ENCODE data around the gene ZNF511.

ZNF511 gene

DNA sequence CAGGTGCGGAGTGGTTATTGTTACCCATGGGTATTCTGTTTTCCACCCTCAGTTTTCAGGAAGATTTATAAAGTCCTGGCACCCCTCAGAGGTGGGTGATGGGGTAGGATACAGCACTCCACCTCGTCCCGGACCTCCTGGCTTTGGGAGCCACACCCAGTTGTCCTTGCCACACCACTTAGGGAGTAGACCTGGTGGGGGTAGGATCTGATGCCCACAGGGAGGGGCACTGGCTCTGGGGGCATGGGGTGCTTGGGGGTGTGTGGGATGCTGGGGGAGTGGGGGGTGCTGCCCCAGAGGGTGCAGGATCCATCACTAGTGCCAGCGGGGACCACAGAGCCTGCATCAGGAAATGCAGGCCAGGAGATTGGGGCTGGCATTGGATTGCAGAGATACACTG lies 4.5 kb downstream of the ZNF511 start:
- Histone ChIP-seq H2AFZ (ENCODE audit: low read length) (no peak overlapping the region), H4K8ac (ENCODE audit: low read depth, low read length) (peak overlapping the region; percentile 3), H3K18ac (ENCODE audit: low read length) (no peak overlapping the region), H4K91ac (ENCODE audit: low read depth, low read length, poor library complexity) (no peak overlapping the region), H3K4me3 (ENCODE audit: low read length in 2 of 2) (no peak overlapping the region), H3K4me1 (ENCODE audit: control insufficient read depth in 2 of 2, insufficient read depth in 1 of 2, low read depth in 1 of 2, low read length in 2 of 2) (peaks cover 3 to 4% of the 10 kb centered on the region in 2 donors), H3K36me3 (replicated peaks in 1 of 2; ENCODE audit: control insufficient read depth in 2 of 2, insufficient read depth in 2 of 2, low read length in 2 of 2) (peaks cover 24 to 41% of the 10 kb centered on the region in 2 donors), H3K27ac (replicated peaks; ENCODE audit: low read length) (no peak overlapping the region), H2BK12ac (ENCODE audit: low read length) (no peak overlapping the region), H3K14ac (ENCODE audit: low read length) (no peak overlapping the region), H2BK5ac (ENCODE audit: low read length) (no peak overlapping the region), H3K79me1 (ENCODE audit: low read depth, low read length) (peaks cover 11% of the 10 kb centered on the region), H2BK15ac (ENCODE audit: low read length) (no peak overlapping the region), H3K27me3 (ENCODE audit: control insufficient read depth in 3 of 3, insufficient read depth in 3 of 3, low read depth in 1 of 3, low read length in 3 of 3) (no peaks in the 10 kb centered on the region), H3K23ac (ENCODE audit: low read depth, low read length, poor library complexity) (no peak overlapping the region), H3K4ac (ENCODE audit: low read length) (no peak overlapping the region), H3K9me3 (replicated peaks in 1 of 2; ENCODE audit: control insufficient read depth in 2 of 2, insufficient read depth in 1 of 2, low read depth in 1 of 2, low read length in 2 of 2) (no peaks in the 10 kb centered on the region), H2BK120ac (ENCODE audit: low read depth, low read length) (no peak overlapping the region), H3K9ac (ENCODE audit: low read depth, low read length, poor library complexity) (no peak overlapping the region), H3K4me2 (ENCODE audit: insufficient read depth, low read length, poor library complexity, severe bottlenecking) (no peak overlapping the region), H2AK5ac (ENCODE audit: low read depth, low read length) (no peak overlapping the region)
- no CpG with 5 or more reads among the region's 4 CpGs for WGBS, 2 donors (ENCODE audit: extremely low coverage in 2 of 2, insufficient read length in 2 of 2, insufficient replicate concordance in 1 of 2)
- DNase-seq (ENCODE audit: low spot score): no peak

DNA sequence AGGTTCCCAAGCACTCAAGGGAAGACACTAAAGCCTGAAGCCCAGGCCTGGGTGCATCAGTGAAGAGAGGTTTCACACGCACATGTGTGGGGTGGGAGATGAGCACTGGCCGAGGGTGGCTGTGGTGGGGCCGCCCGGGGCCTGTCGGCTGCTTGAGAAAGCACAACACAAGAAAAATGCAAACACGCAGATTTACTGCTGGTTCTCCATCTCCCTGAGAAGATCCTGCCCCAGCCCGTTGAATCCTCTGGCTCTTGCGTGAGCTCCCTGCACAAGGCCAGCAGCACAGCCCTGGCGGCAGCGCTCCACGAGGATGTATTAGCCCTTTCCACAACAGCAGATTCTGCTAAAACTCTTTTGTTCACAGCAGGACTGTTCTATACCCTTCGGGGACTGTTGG lies 6.2 kb downstream of the ZNF511 start:
- Histone ChIP-seq H3K36me3 (replicated peaks in 1 of 2; ENCODE audit: control insufficient read depth in 2 of 2, insufficient read depth in 2 of 2, low read length in 2 of 2) (peaks cover 20 to 34% of the 10 kb centered on the region in 2 donors), H3K23ac (ENCODE audit: low read depth, low read length, poor library complexity) (no peak overlapping the region), H3K18ac (ENCODE audit: low read length) (no peak overlapping the region), H4K8ac (ENCODE audit: low read depth, low read length) (no peak overlapping the region), H4K91ac (ENCODE audit: low read depth, low read length, poor library complexity) (no peak overlapping the region), H3K14ac (ENCODE audit: low read length) (no peak overlapping the region), H3K79me1 (ENCODE audit: low read depth, low read length) (peaks cover 6% of the 10 kb centered on the region), H3K4me2 (ENCODE audit: insufficient read depth, low read length, poor library complexity, severe bottlenecking) (no peak overlapping the region), H2AFZ (ENCODE audit: low read length) (no peak overlapping the region), H3K27ac (replicated peaks; ENCODE audit: low read length) (no peak overlapping the region), H2BK120ac (ENCODE audit: low read depth, low read length) (no peak overlapping the region), H3K4me3 (ENCODE audit: low read length in 2 of 2) (no peak overlapping the region), H3K4me1 (ENCODE audit: control insufficient read depth in 2 of 2, insufficient read depth in 1 of 2, low read depth in 1 of 2, low read length in 2 of 2) (peaks cover 0 to 2% of the 10 kb centered on the region in 2 donors), H3K27me3 (ENCODE audit: control insufficient read depth in 3 of 3, insufficient read depth in 3 of 3, low read depth in 1 of 3, low read length in 3 of 3) (peaks cover 0 to 5% (median 4%) of the 10 kb centered on the region in 3 experiments), H3K4ac (ENCODE audit: low read length) (no peak overlapping the region), H3K9me3 (replicated peaks in 1 of 2; ENCODE audit: control insufficient read depth in 2 of 2, insufficient read depth in 1 of 2, low read depth in 1 of 2, low read length in 2 of 2) (no peaks in the 10 kb centered on the region), H2BK12ac (ENCODE audit: low read length) (no peak overlapping the region), H2AK5ac (ENCODE audit: low read depth, low read length) (no peak overlapping the region), H2BK15ac (ENCODE audit: low read length) (no peak overlapping the region), H2BK5ac (ENCODE audit: low read length) (no peak overlapping the region), H3K9ac (ENCODE audit: low read depth, low read length, poor library complexity) (no peak overlapping the region)
- no peak for DNase-seq (ENCODE audit: low spot score)
- no CpG with 5 or more reads among the region's 12 CpGs for WGBS, 2 donors (ENCODE audit: extremely low coverage in 2 of 2, insufficient read length in 2 of 2, insufficient replicate concordance in 1 of 2)

DNA sequence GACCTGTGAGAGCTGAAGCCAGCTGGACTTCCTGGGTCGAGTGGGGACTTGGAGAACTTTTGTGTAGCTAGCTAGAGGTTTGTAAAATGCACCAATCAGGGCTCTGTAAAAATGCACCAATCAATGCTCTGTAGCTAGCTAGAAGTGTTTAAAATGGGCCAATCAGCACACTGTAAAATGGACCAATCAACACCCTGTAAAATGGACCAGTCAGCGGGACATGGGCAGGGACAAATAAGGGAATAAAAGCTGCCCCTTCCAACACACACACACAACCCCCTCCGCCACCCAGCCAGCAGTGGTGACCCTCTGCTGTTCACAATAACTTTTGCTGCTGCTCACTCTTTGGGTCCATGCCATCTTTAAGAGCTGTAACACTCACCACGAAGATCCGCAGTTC lies 7.1 kb downstream of the ZNF511 start:
- Histone ChIP-seq H3K4ac (ENCODE audit: low read length) (no peak overlapping the region), H3K36me3 (replicated peaks in 1 of 2; ENCODE audit: control insufficient read depth in 2 of 2, insufficient read depth in 2 of 2, low read length in 2 of 2) (peaks cover 11 to 24% of the 10 kb centered on the region in 2 donors), H4K8ac (ENCODE audit: low read depth, low read length) (no peak overlapping the region), H3K14ac (ENCODE audit: low read length) (no peak overlapping the region), H3K4me2 (ENCODE audit: insufficient read depth, low read length, poor library complexity, severe bottlenecking) (no peak overlapping the region), H3K4me1 (ENCODE audit: control insufficient read depth in 2 of 2, insufficient read depth in 1 of 2, low read depth in 1 of 2, low read length in 2 of 2) (peaks cover 0 to 2% of the 10 kb centered on the region in 2 donors), H3K4me3 (ENCODE audit: low read length in 2 of 2) (no peak overlapping the region), H3K27me3 (ENCODE audit: control insufficient read depth in 3 of 3, insufficient read depth in 3 of 3, low read depth in 1 of 3, low read length in 3 of 3) (peaks cover 0 to 5% (median 4%) of the 10 kb centered on the region in 3 experiments), H3K23ac (ENCODE audit: low read depth, low read length, poor library complexity) (no peak overlapping the region), H4K91ac (ENCODE audit: low read depth, low read length, poor library complexity) (no peak overlapping the region), H2AK5ac (ENCODE audit: low read depth, low read length) (no peak overlapping the region), H2BK15ac (ENCODE audit: low read length) (no peak overlapping the region), H3K79me1 (ENCODE audit: low read depth, low read length) (peaks cover 2% of the 10 kb centered on the region), H2AFZ (ENCODE audit: low read length) (no peak overlapping the region), H2BK120ac (ENCODE audit: low read depth, low read length) (no peak overlapping the region), H2BK12ac (ENCODE audit: low read length) (no peak overlapping the region), H3K18ac (ENCODE audit: low read length) (no peak overlapping the region), H2BK5ac (ENCODE audit: low read length) (no peak overlapping the region), H3K9ac (ENCODE audit: low read depth, low read length, poor library complexity) (no peak overlapping the region), H3K9me3 (replicated peaks in 1 of 2; ENCODE audit: control insufficient read depth in 2 of 2, insufficient read depth in 1 of 2, low read depth in 1 of 2, low read length in 2 of 2) (no peaks in the 10 kb centered on the region), H3K27ac (replicated peaks; ENCODE audit: low read length) (no peak overlapping the region)
- WGBS, 2 donors (ENCODE audit: extremely low coverage in 2 of 2, insufficient read length in 2 of 2, insufficient replicate concordance in 1 of 2): no CpG with 5 or more reads among the region's 5 CpGs
- no peak for DNase-seq (ENCODE audit: low spot score)

DNA sequence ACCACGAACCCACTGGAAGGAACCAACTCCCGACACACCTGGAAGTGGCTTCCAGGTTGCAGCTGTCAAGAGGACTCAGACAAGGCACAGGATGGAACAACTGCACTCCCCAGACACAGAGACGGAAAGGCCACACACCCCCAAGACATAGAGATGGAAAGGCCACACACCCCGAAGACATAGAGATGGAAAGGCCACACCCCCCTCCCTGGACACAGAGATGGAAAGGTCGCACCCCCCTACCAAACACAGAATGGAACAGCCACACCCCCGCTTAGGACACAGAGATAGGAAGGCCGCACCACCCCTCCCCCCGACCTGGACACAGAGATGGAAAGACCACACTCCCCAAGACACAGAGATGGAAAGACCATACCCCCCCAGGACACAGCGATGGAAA lies 7.6 kb downstream of the ZNF511 start:
- Histone ChIP-seq H4K91ac (ENCODE audit: low read depth, low read length, poor library complexity) (no peak overlapping the region), H3K4me3 (ENCODE audit: low read length in 2 of 2) (no peak overlapping the region), H2AK5ac (ENCODE audit: low read depth, low read length) (no peak overlapping the region), H2AFZ (ENCODE audit: low read length) (no peak overlapping the region), H3K27me3 (ENCODE audit: control insufficient read depth in 3 of 3, insufficient read depth in 3 of 3, low read depth in 1 of 3, low read length in 3 of 3) (peaks cover 0 to 5% (median 4%) of the 10 kb centered on the region in 3 experiments), H3K14ac (ENCODE audit: low read length) (no peak overlapping the region), H3K27ac (replicated peaks; ENCODE audit: low read length) (no peak overlapping the region), H2BK120ac (ENCODE audit: low read depth, low read length) (no peak overlapping the region), H3K4me2 (ENCODE audit: insufficient read depth, low read length, poor library complexity, severe bottlenecking) (no peak overlapping the region), H3K4ac (ENCODE audit: low read length) (no peak overlapping the region), H3K9me3 (replicated peaks in 1 of 2; ENCODE audit: control insufficient read depth in 2 of 2, insufficient read depth in 1 of 2, low read depth in 1 of 2, low read length in 2 of 2) (no peaks in the 10 kb centered on the region), H4K8ac (ENCODE audit: low read depth, low read length) (no peak overlapping the region), H3K9ac (ENCODE audit: low read depth, low read length, poor library complexity) (no peak overlapping the region), H3K79me1 (ENCODE audit: low read depth, low read length) (peaks cover 2% of the 10 kb centered on the region), H2BK12ac (ENCODE audit: low read length) (no peak overlapping the region), H3K18ac (ENCODE audit: low read length) (no peak overlapping the region), H3K4me1 (ENCODE audit: control insufficient read depth in 2 of 2, insufficient read depth in 1 of 2, low read depth in 1 of 2, low read length in 2 of 2) (peaks cover 0 to 2% of the 10 kb centered on the region in 2 donors), H2BK5ac (ENCODE audit: low read length) (no peak overlapping the region), H2BK15ac (ENCODE audit: low read length) (no peak overlapping the region), H3K23ac (ENCODE audit: low read depth, low read length, poor library complexity) (no peak overlapping the region), H3K36me3 (replicated peaks in 1 of 2; ENCODE audit: control insufficient read depth in 2 of 2, insufficient read depth in 2 of 2, low read length in 2 of 2) (peaks cover 11 to 20% of the 10 kb centered on the region in 2 donors)
- no CpG with 5 or more reads among the region's 9 CpGs for WGBS, 2 donors (ENCODE audit: extremely low coverage in 2 of 2, insufficient read length in 2 of 2, insufficient replicate concordance in 1 of 2)
- no peak for DNase-seq (ENCODE audit: low spot score)

All from neuronal stem cell (in vitro differentiated cells).